A673 (cell line): ENCODE data around the gene SPTBN2.

ENCODE experiments used
- CTCF ChIP-seq: fragments of 300-800, 200-600 bp; sonication (generic); conservative IDR thresholded peaks from 2 replicates; pipeline ENCODE4 v1.5.1; 2017; ENCODE audit warnings: low read depth, mild to moderate bottlenecking, antibody characterized with exemption, low read length, moderate library complexity, mixed read lengths
- EZH2 ChIP-seq: fragments of 200-600 bp; sonication (generic); IDR thresholded peaks from 2 replicates; pipeline ENCODE4 v1.6.1; 2017; ENCODE audit warnings: borderline replicate concordance, low read depth, mild to moderate bottlenecking, mixed read lengths, antibody characterized with exemption, low read length; ENCODE audit not compliant: poor library complexity, severe bottlenecking

GRCh38 chr11:66717925-66718319 is 11.1 kb downstream of the SPTBN2 start:
- no peak for TF ChIP-seq CTCF
- TF ChIP-seq EZH2, result no peak
